Esophagus muscularis mucosa (tissue), 3 donors: ENCODE measurements around the gene CHST6.

ENCODE experiments used
- POLR2A ChIP-seq: fragments of 450-650 bp; IDR thresholded peaks from one replicate; pipeline ENCODE4 v1.6.1; 2017; ENCODE audit warnings: antibody characterized with exemption, moderate library complexity, mild to moderate bottlenecking, low read depth
- TF ChIP-seq, protein P1 (sequence below), 3 experiments: fragments of 200-600 bp in 2 of 3; fragments of 450-650 bp in 1 of 3; sonication (generic) in 2 of 3; IDR thresholded peaks; one replicate each; pipeline ENCODE4 v1.5.1; 2017 to 2019; ENCODE audit warnings: antibody characterized with exemption in 3 of 3, mild to moderate bottlenecking in 2 of 3, moderate library complexity in 1 of 3

DNA sequence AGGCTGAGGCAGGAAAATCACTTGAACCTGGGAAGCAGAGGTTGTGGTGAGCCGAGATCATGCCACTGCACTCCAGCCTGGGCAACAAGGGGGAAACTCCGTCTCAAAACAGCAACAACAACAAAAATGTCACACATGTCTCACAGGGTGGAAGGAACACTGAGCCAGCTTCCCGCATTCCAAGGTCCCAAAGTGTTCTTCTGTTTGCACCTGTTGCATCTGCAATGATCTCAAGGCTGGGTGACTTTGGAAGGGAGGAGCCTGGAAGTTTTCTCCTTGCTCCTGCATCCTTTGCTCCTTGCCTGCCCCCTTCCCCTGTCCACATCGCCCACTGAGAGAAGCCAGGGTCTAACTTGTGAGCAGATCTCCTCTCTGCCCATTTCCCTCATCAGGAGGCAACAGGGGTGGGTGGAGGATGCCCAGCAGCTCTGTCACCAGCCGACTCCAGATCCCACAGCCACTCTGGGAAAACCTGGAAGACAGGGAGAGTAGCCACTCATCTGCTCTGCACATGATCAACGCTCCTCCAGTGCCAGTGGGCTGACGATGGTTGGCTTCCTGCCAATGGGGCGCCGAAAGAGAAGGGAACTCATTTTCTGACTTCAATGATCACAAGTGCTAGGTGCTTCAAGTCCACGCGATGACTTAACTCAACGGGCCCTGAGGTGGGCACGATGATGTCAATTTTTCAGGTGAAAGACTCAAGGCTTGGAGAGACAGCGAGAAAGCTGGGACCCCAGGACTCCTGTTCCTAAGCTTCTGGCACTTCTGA, 12.6 kb downstream of the CHST6 start:
- TF ChIP-seq, protein P1, sequence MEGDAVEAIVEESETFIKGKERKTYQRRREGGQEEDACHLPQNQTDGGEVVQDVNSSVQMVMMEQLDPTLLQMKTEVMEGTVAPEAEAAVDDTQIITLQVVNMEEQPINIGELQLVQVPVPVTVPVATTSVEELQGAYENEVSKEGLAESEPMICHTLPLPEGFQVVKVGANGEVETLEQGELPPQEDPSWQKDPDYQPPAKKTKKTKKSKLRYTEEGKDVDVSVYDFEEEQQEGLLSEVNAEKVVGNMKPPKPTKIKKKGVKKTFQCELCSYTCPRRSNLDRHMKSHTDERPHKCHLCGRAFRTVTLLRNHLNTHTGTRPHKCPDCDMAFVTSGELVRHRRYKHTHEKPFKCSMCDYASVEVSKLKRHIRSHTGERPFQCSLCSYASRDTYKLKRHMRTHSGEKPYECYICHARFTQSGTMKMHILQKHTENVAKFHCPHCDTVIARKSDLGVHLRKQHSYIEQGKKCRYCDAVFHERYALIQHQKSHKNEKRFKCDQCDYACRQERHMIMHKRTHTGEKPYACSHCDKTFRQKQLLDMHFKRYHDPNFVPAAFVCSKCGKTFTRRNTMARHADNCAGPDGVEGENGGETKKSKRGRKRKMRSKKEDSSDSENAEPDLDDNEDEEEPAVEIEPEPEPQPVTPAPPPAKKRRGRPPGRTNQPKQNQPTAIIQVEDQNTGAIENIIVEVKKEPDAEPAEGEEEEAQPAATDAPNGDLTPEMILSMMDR (IDR thresholded peaks at IDR 0.05): no peak
- no peak for TF ChIP-seq POLR2A
